Caco-2 (cell line): Measurements from ENCODE around the gene CDKN2B-AS1. TPM values are rescaled to one million over a fixed set of nuclear protein-coding genes. Genes with fewer than 3 reads are reported as not detected.

Experiments
- BruUV-seq: library from RNA; stranded (reverse); fragments of 400-500 nt; replicated peaks from 2 replicates; lab custom pipeline; 2021; lab: Mats Ljungman, UMichigan
- CTCF ChIA-PET: fragments of 300-600 bp; sonication (Branson Sonifier 250); formaldehyde crosslinking; loops from one replicate; lab custom pipeline; 2022; ENCODE audit warnings: antibody characterized with exemption; lab: Charles Lee
- POLR2A ChIA-PET: fragments of 300-600 bp; sonication (Branson Sonifier 250); formaldehyde crosslinking; loops from one replicate; lab custom pipeline; 2022; ENCODE audit warnings: antibody characterized with exemption; lab: Charles Lee
- DNase-seq, 2 experiments: peaks; one replicate each; pipeline versions ENCODE4 v3.0.0 to v3.0.0-alpha.2; 2020 to 2022
- H3K27me3 ChIP-seq: replicated peaks from 2 replicates; pipeline ENCODE4 v1.6.0; 2011; ENCODE audit warnings: low read length; ENCODE audit not compliant: control insufficient read depth, insufficient read depth
- H3K36me3 ChIP-seq: 2 replicates; pipeline ENCODE4 v1.5.1; 2011; ENCODE audit warnings: low read length; ENCODE audit not compliant: control insufficient read depth, insufficient read depth
- H3K4me1 ChIP-seq: fragments of 250-450 bp; sonication (Bioruptor Pico); 2 replicates; pipeline ENCODE4 v1.5.1; 2020; ENCODE audit warnings: mild to moderate bottlenecking
- H3K4me3 ChIP-seq: 2 replicates; pipeline ENCODE4 v1.5.1; 2011; ENCODE audit warnings: low read depth, mild to moderate bottlenecking, control low read depth, low read length
- H3K9me3 ChIP-seq: fragments of 250-450 bp; sonication (Bioruptor Pico); 2 replicates; pipeline ENCODE4 v1.5.1; 2020; ENCODE audit warnings: mild to moderate bottlenecking, moderate library complexity
- H3K27ac Mint-ChIP-seq: one replicate; pipeline ENCODE4 v1.8.0; 2022; ENCODE audit warnings: mixed read lengths; ENCODE audit not compliant: unreplicated experiment
- H3K27me3 Mint-ChIP-seq: one replicate; pipeline ENCODE4 v1.8.0; 2022; ENCODE audit warnings: mixed read lengths; ENCODE audit not compliant: insufficient read depth, unreplicated experiment
- H3K36me3 Mint-ChIP-seq: one replicate; pipeline ENCODE4 v1.8.0; 2022; ENCODE audit warnings: mild to moderate bottlenecking, mixed read lengths; ENCODE audit not compliant: insufficient read depth, unreplicated experiment
- H3K4me1 Mint-ChIP-seq: one replicate; pipeline ENCODE4 v1.8.0; 2022; ENCODE audit warnings: low read depth, mixed read lengths; ENCODE audit not compliant: unreplicated experiment
- H3K4me3 Mint-ChIP-seq: one replicate; pipeline ENCODE4 v1.8.0; 2022; ENCODE audit warnings: mild to moderate bottlenecking, moderate library complexity, mixed read lengths; ENCODE audit not compliant: unreplicated experiment
- H3K9me3 Mint-ChIP-seq: one replicate; pipeline ENCODE4 v1.8.0; 2022; ENCODE audit warnings: mixed read lengths; ENCODE audit not compliant: unreplicated experiment
- CTCF ChIP-seq, 2 experiments: fragments of 200-600 bp in 1 of 2; IDR thresholded peaks; 1 replicate in 1 of 2; 2 replicates in 1 of 2; pipeline versions ENCODE4 v1.5.1 to v1.8.0; 2011 to 2022; ENCODE audit warnings: antibody characterized with exemption in 1 of 2, control low read depth in 1 of 2, inconsistent platforms in 1 of 2, low read depth in 1 of 2, low read length in 1 of 2, mild to moderate bottlenecking in 1 of 2, moderate library complexity in 1 of 2; ENCODE audit not compliant: insufficient read depth in 1 of 2, severe bottlenecking in 1 of 2, unreplicated experiment in 1 of 2
- intact Hi-C: fragments of 100-400 bp; cut with micrococcal nuclease; formaldehyde crosslinking; loops from one replicate; pipeline ENCODE4 v1.10.0; 2022; ENCODE audit not compliant: unreplicated experiment
- total RNA-seq: library from RNA; stranded (reverse); gene quantifications from 2 replicates; pipeline ENCODE4 v1.2.3, GENCODE V29; 2022

Gene CDKN2B-AS1
- total RNA-seq, 1 experiment from 2014 or later = 1.2 TPM

DNA sequence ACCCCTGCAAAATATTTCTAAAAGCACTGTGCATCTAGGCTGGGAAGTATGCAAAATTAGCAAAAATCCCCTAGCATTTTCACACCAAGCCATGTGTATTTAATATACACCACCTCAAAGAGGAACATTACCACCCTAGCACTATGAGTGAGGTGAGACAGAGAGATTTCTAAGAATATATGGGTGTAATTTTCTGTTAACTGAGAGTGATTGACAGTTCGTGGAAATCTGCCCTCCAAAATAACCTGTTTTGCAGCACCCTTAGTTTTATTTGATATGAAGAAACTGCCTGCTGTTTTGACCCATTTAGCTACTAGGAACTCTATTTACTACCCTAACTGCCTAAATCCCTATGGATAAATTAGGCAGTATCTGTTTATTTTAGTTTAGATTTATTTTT lies 78.8 kb downstream of the CDKN2B-AS1 start:
- Histone ChIP-seq H3K27me3 (no peaks in the 10 kb centered on the region; the same call in 1 of the 2 replicates), H3K4me1 (no peaks in the 10 kb centered on the region), H3K9me3 (no peaks in the 10 kb centered on the region), H3K4me3 (no peak overlapping the region), H3K36me3 (no peaks in the 10 kb centered on the region)
- Mint-ChIP-seq H3K4me3 (no peak overlapping the region), H3K4me1 (no peaks in the 10 kb centered on the region), H3K27ac (no peak overlapping the region), H3K36me3 (no peaks in the 10 kb centered on the region), H3K9me3 (no peaks in the 10 kb centered on the region), H3K27me3 (no peaks in the 10 kb centered on the region)
- intact Hi-C loops = no loop called here
- no TSS peak for BruUV-seq
- CTCF ChIA-PET = no interaction called here
- POLR2A ChIA-PET = no interaction called here
- no peak for DNase-seq
- TF ChIP-seq CTCF (IDR thresholded peaks at IDR 0.05; ENCODE audit: insufficient read depth in 1 of 2, low read depth in 1 of 2, low read length in 1 of 2, severe bottlenecking in 1 of 2, unreplicated experiment in 1 of 2) = no peak

- BruUV-seq = no TSS peak
- no peaks in the 10 kb centered on the region for H3K4me1 ChIP-seq
- Mint-ChIP-seq H3K9me3 (no peaks in the 10 kb centered on the region), H3K36me3 (no peaks in the 10 kb centered on the region), H3K4me3 (no peak overlapping the region), H3K27me3 (no peaks in the 10 kb centered on the region), H3K4me1 (no peaks in the 10 kb centered on the region), H3K27ac (no peak overlapping the region)
- ChIA-PET POLR2A (no interaction called here), CTCF (no interaction called here)
- DNase-seq = no peak
- no peaks in the 10 kb centered on the region for H3K9me3 ChIP-seq
- H3K27me3 ChIP-seq = no peaks in the 10 kb centered on the region; the same call in 1 of the 2 replicates
- H3K4me3 ChIP-seq = no peak overlapping the region
- H3K36me3 ChIP-seq = no peaks in the 10 kb centered on the region
- no peak for TF ChIP-seq CTCF (IDR thresholded peaks at IDR 0.05; ENCODE audit: insufficient read depth in 1 of 2, low read depth in 1 of 2, low read length in 1 of 2, severe bottlenecking in 1 of 2, unreplicated experiment in 1 of 2)
- intact Hi-C loops = no loop called here
Measured at GRCh38 chr9:22078081-22078480, 83.5 kb downstream of the CDKN2B-AS1 start.

DNA sequence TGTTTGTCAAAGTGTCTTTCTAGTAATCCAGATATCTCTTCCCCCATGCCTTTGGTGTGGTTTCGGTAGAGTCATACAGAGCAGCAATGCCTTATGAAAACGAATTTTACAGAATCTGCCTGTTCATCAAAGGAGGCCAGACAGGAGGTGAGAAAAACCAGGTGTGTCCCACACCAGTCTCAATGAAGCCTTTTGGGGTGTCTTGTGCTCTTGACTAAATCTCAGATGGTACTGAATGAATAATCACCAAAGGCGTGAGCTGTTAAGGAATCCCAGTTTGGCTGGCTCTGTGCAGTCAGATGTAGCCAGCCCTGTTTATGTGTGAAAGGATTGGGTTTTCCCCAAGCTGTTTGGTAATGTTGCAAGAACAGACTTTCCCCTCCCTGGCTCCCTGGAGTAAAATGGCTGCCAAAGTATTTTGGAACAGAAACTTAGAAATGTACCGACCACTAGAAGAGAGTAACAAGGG lies 85.3 kb downstream of the CDKN2B-AS1 start:
- intact Hi-C loops = no loop called here
- ChIA-PET CTCF (interaction anchor here (0.5 kb wide), 1 partner anchor 112 kb away, joined by 3 read pairs; no protein-coding TSS in a partner anchor), POLR2A (no interaction called here)
- no peaks in the 10 kb centered on the region for H3K36me3 Mint-ChIP-seq
- no peaks in the 10 kb centered on the region for H3K27me3 ChIP-seq
- no peaks in the 10 kb centered on the region for H3K27me3 Mint-ChIP-seq
- peaks cover 10% of the 10 kb centered on the region for H3K4me1 ChIP-seq
- TF ChIP-seq CTCF (IDR thresholded peaks at IDR 0.05; ENCODE audit: insufficient read depth in 1 of 2, low read depth in 1 of 2, low read length in 1 of 2, severe bottlenecking in 1 of 2, unreplicated experiment in 1 of 2) = no peak
- H3K9me3 ChIP-seq = no peaks in the 10 kb centered on the region
- no peaks in the 10 kb centered on the region for H3K36me3 ChIP-seq
- no peaks in the 10 kb centered on the region for H3K4me1 Mint-ChIP-seq
- no peak overlapping the region for H3K4me3 ChIP-seq
- no peak overlapping the region for H3K27ac Mint-ChIP-seq
- H3K4me3 Mint-ChIP-seq = no peak overlapping the region
- no TSS peak for BruUV-seq
- no peak for DNase-seq
- H3K9me3 Mint-ChIP-seq = no peaks in the 10 kb centered on the region
